DMS 273 treated with DMSO at 0.1 percent for 48 hours (cell line): ENCODE data around the gene VDAC1.

Experiments
- DNase-seq: peaks from one replicate; lab custom pipeline; 2025; lab: John Stamatoyannopoulos, UW

VDAC1 gene

GRCh38 chr5:133926489-133927299 lies 78.1 kb downstream of the VDAC1 start:
- DNase-seq = peak; percentile 87

GRCh38 chr5:133925866-133926488 lies 78.8 kb downstream of the VDAC1 start:
- no peak for DNase-seq

- DNase-seq = no peak
Observed at GRCh38 chr5:133925269-133925668, 79.5 kb downstream of the VDAC1 start.

- DNase-seq = peak; percentile 71
Observed at GRCh38 chr5:133924221-133924920, 80.4 kb downstream of the VDAC1 start.

- DNase-seq = no peak
Observed at GRCh38 chr5:133921979-133922378, 82.8 kb downstream of the VDAC1 start.
